IMR-90 (cell line): ENCODE measurements around the gene WDFY2. TPM values are rescaled to one million over a fixed set of nuclear protein-coding genes. Genes with fewer than 3 reads are reported as not detected.

Source experiments
- ATAC-seq: fragments of 200-7000 bp; cut with Tn5 transposase; 2 replicates; pipeline ENCODE4 v1.9.1; 2020; ENCODE audit warnings: low read depth, mild to moderate bottlenecking, moderate library complexity
- BruUV-seq: library from RNA; stranded (reverse); fragments of 400-500 nt; replicated peaks from 2 replicates; lab custom pipeline; 2021; lab: Mats Ljungman, UMichigan
- CTCF ChIA-PET: fragments of 300-600 bp; formaldehyde crosslinking; extraction: SDS; loops from one replicate; lab custom pipeline; 2021; ENCODE audit warnings: antibody characterized with exemption; lab: Yijun Ruan, JAX
- POLR2A ChIA-PET: fragments of 300-600 bp; sonication (Branson Sonifier 250); formaldehyde crosslinking; loops from one replicate; lab custom pipeline; 2022; ENCODE audit warnings: antibody characterized with exemption; ENCODE audit not compliant: unreplicated experiment; lab: Charles Lee
- DNase-seq: peaks from one replicate; pipeline ENCODE4 v3.0.0; 2013
- H2AFZ ChIP-seq: replicated peaks from 2 replicates; pipeline ENCODE3; 2013; ENCODE audit warnings: low read length, mild to moderate bottlenecking; ENCODE audit not compliant: poor library complexity
- H2AK5ac ChIP-seq: 2 replicates; pipeline ENCODE4 v1.6.1; 2013; ENCODE audit warnings: low read depth, low read length, inconsistent platforms
- H2AK9ac ChIP-seq: replicated peaks from 2 replicates; pipeline ENCODE3; 2013; ENCODE audit warnings: mild to moderate bottlenecking, low read depth, low read length, moderate library complexity; ENCODE audit not compliant: poor library complexity
- H2BK120ac ChIP-seq: 2 replicates; pipeline ENCODE4 v1.6.1; 2013; ENCODE audit warnings: low read depth, low read length, inconsistent platforms
- H2BK15ac ChIP-seq: 3 replicates; pipeline ENCODE4 v1.6.1; 2013; ENCODE audit warnings: low read depth, low read length, inconsistent platforms
- H2BK20ac ChIP-seq: 2 replicates; pipeline ENCODE4 v1.6.1; 2013; ENCODE audit warnings: low read depth, mild to moderate bottlenecking, inconsistent platforms, low read length, moderate library complexity
- H2BK5ac ChIP-seq: 2 replicates; pipeline ENCODE4 v1.6.1; 2013; ENCODE audit warnings: mild to moderate bottlenecking, low read depth, low read length, inconsistent platforms; ENCODE audit not compliant: poor library complexity, severe bottlenecking
- H3K14ac ChIP-seq: replicated peaks from 2 replicates; pipeline ENCODE4 v1.6.1; 2013; ENCODE audit warnings: low read depth, low read length, inconsistent platforms
- H3K18ac ChIP-seq: 2 replicates; pipeline ENCODE4 v1.6.1; 2013; ENCODE audit warnings: low read depth, low read length, control low read depth
- H3K23ac ChIP-seq: 2 replicates; pipeline ENCODE4 v1.6.1; 2013; ENCODE audit warnings: low read depth, low read length, inconsistent platforms
- H3K27ac ChIP-seq: 2 replicates; pipeline ENCODE4 v1.5.1; 2013; ENCODE audit warnings: mild to moderate bottlenecking, control low read depth, low read length; ENCODE audit not compliant: insufficient read depth
- H3K27me3 ChIP-seq: 2 replicates; pipeline ENCODE4 v1.6.1; 2013; ENCODE audit warnings: low read length; ENCODE audit not compliant: control insufficient read depth, insufficient read depth
- H3K36me3 ChIP-seq: 2 replicates; pipeline ENCODE4 v1.6.1; 2013; ENCODE audit warnings: low read length, mixed read lengths; ENCODE audit not compliant: control insufficient read depth, insufficient read depth
- H3K4ac ChIP-seq: 2 replicates; pipeline ENCODE4 v1.6.1; 2013; ENCODE audit warnings: low read depth, low read length, inconsistent platforms
- H3K4me1 ChIP-seq: 2 replicates; pipeline ENCODE4 v1.6.1; 2013; ENCODE audit warnings: low read length, mixed read lengths; ENCODE audit not compliant: control insufficient read depth, insufficient read depth
- H3K4me2 ChIP-seq: 2 replicates; pipeline ENCODE4 v1.6.1; 2013; ENCODE audit warnings: low read depth, mild to moderate bottlenecking, control low read depth, low read length, moderate library complexity
- H3K4me3 ChIP-seq: 2 replicates; pipeline ENCODE4 v1.5.1; 2013; ENCODE audit warnings: low read depth, mild to moderate bottlenecking, control low read depth, low read length, moderate library complexity; ENCODE audit not compliant: insufficient read depth
- H3K56ac ChIP-seq: 2 replicates; pipeline ENCODE4 v1.6.1; 2013; ENCODE audit warnings: low read length, inconsistent platforms; ENCODE audit not compliant: insufficient read depth; ENCODE audit errors: extremely low read depth
- H3K79me1 ChIP-seq, 2 experiments: 2 replicates each; pipeline ENCODE4 v1.6.1; 2013; ENCODE audit warnings: low read length in 2 of 2, inconsistent platforms in 1 of 2, low read depth in 1 of 2
- H3K9ac ChIP-seq: 2 replicates; pipeline ENCODE4 v1.6.1; 2013; ENCODE audit warnings: low read depth, low read length, control low read depth
- H3K9me1 ChIP-seq: 2 replicates; pipeline ENCODE4 v1.6.1; 2013; ENCODE audit warnings: low read length, inconsistent platforms; ENCODE audit not compliant: insufficient read depth
- H3K9me3 ChIP-seq: 2 replicates; pipeline ENCODE4 v1.6.1; 2013; ENCODE audit warnings: low read length; ENCODE audit not compliant: control insufficient read depth, insufficient read depth
- H4K20me1 ChIP-seq: 2 replicates; pipeline ENCODE4 v1.6.1; 2013; ENCODE audit warnings: low read length, inconsistent platforms; ENCODE audit not compliant: insufficient read depth
- H4K5ac ChIP-seq: 2 replicates; pipeline ENCODE4 v1.6.1; 2013; ENCODE audit warnings: mild to moderate bottlenecking, low read depth, low read length, control low read depth
- H4K8ac ChIP-seq, 2 experiments: 2 replicates each; pipeline ENCODE4 v1.6.1; 2013; ENCODE audit warnings: low read depth in 2 of 2, low read length in 2 of 2, control low read depth in 1 of 2, inconsistent platforms in 1 of 2
- H4K91ac ChIP-seq: 2 replicates; pipeline ENCODE4 v1.6.1; 2013; ENCODE audit warnings: low read depth, low read length, inconsistent platforms; ENCODE audit not compliant: insufficient read depth
- BHLHE40 ChIP-seq: fragments of 150-350 bp; IDR thresholded peaks from 2 replicates; pipeline ENCODE4 v1.6.1; 2016; ENCODE audit warnings: mild to moderate bottlenecking, low read depth, low read length
- CHD1 ChIP-seq: IDR thresholded peaks from 2 replicates; pipeline ENCODE4 v1.6.1; 2012; ENCODE audit warnings: low read depth, low read length, improper control_type of control experiment
- CTCF ChIP-seq: conservative IDR thresholded peaks from 2 replicates; pipeline ENCODE4 v1.5.1; 2012; ENCODE audit warnings: mild to moderate bottlenecking, low read depth, low read length, improper control_type of control experiment
- ELK1 ChIP-seq: fragments of 150-350 bp; IDR thresholded peaks from 2 replicates; pipeline ENCODE4 v1.6.1; 2016; ENCODE audit warnings: low read depth, mild to moderate bottlenecking, low read length, moderate library complexity, borderline replicate concordance
- FOS ChIP-seq: fragments of 150-350 bp; IDR thresholded peaks from 2 replicates; pipeline ENCODE4 v1.6.1; 2016; ENCODE audit warnings: low read depth, low read length
- MAFK ChIP-seq: IDR thresholded peaks from 2 replicates; pipeline ENCODE4 v1.6.1; 2012; ENCODE audit warnings: low read depth, low read length, improper control_type of control experiment
- MXI1 ChIP-seq: IDR thresholded peaks from 2 replicates; pipeline ENCODE4 v1.6.1; 2012; ENCODE audit warnings: low read depth, mild to moderate bottlenecking, low read length, moderate library complexity, borderline replicate concordance
- RCOR1 ChIP-seq: IDR thresholded peaks from 2 replicates; pipeline ENCODE4 v1.6.1; 2012; ENCODE audit warnings: mild to moderate bottlenecking, low read length, improper control_type of control experiment; ENCODE audit not compliant: insufficient replicate concordance
- RFX5 ChIP-seq: IDR thresholded peaks from 2 replicates; pipeline ENCODE4 v1.8.0; 2012; ENCODE audit warnings: low read depth, mild to moderate bottlenecking, low read length, moderate library complexity
- SMC3 ChIP-seq: fragments of 150-350 bp; IDR thresholded peaks from 2 replicates; pipeline ENCODE4 v1.6.1; 2016; ENCODE audit warnings: low read depth, mild to moderate bottlenecking, antibody characterized with exemption, low read length, moderate library complexity
- USF2 ChIP-seq: fragments of 150-350 bp; IDR thresholded peaks from 2 replicates; pipeline ENCODE4 v1.6.1; 2017; ENCODE audit warnings: mild to moderate bottlenecking, antibody characterized with exemption, low read length, low read depth
- WGBS, 2 experiments: methylation state at CpG; one replicate each; pipeline versions ENCODE4 v1.1.5 to v1.1.7; 2013; ENCODE audit warnings: missing lambda C conversion rate in 2 of 2; ENCODE audit not compliant: insufficient read length in 1 of 2; ENCODE audit errors: extremely low coverage in 2 of 2; 5-methylcytosine and 5-hydroxymethylcytosine counted together
- dilution Hi-C: fragments of 300-500 bp; cut with HindIII; formaldehyde crosslinking; loops from one replicate; pipeline ENCODE4 v1.14.3; 2018; ENCODE audit warnings: low sequenced_read_pairs; ENCODE audit not compliant: unreplicated experiment
- in situ Hi-C: fragments of 300-500 bp; cut with MboI; formaldehyde crosslinking; loops from 3 replicates; pipeline ENCODE4 v1.14.3; 2019; ENCODE audit warnings: low sequenced_read_pairs, inconsistent platforms, mixed read lengths
- intact Hi-C: fragments of 100-400 bp; cut with micrococcal nuclease; formaldehyde crosslinking; loops from 2 replicates; pipeline ENCODE4 v1.10.0; 2022
- polyA plus RNA-seq, 3 experiments: library from polyadenylated mRNA; depleted of rRNA; stranded (reverse); fragments of >200 nt; gene quantifications; 2 replicates each; pipeline ENCODE4 v1.2.3, GENCODE V29; 2012; ENCODE audit warnings: low replicate concordance in 1 of 3
- total RNA-seq: library from RNA; depleted of rRNA; stranded (reverse); fragments of >200 nt; gene quantifications from 2 replicates; pipeline ENCODE4 v1.2.3, GENCODE V29; 2012

WDFY2 gene
- total and polyA plus RNA-seq, 2 of the 4 experiments (the other 2 are of a cell fraction) = 4.3 to 5.4 TPM

DNA sequence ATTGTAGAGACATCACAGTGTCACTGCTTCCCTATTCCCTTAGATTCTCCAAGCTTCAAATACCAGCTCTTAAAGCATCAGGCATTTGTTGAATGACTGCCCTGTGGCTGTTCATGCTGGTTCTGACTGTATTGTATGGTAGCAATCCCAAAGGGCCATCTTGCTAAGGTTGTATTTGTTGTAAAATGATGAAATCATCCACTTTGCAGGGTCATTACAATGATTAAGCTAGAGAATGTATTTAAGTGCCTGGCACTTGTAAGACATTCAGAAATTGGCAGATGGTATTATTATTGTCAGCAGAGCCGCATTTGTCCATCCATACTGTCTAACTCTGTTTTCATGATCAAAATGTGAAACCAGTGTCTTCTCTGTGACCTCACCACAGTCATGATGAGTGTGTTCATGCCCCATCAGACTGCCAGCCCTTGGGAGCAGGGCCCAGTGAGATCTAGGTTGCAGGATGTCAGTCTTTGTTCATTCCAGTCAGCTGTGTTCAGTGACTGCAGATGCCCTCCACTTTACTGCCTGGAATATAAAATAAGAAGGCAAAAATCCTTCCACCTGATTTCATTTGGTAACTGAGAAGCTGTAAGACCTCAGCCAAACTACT is 133.6 kb downstream of the WDFY2 start:
- TF ChIP-seq BHLHE40 (no peak), CHD1 (no peak), CTCF (no peak), RFX5 (no peak), RCOR1 (no peak), MXI1 (no peak), USF2 (no peak), MAFK (no peak), SMC3 (no peak), FOS (no peak), ELK1 (no peak)
- Histone ChIP-seq H3K4me3 (no peak overlapping the region), H2AK9ac (no peak overlapping the region), H4K5ac (no peak overlapping the region), H2AK5ac (peak overlapping the region; percentile 56; the same call in 1 of the 2 replicates), H3K4me1 (peaks cover 4% of the 10 kb centered on the region), H3K23ac (peak overlapping the region; percentile 36; the same call in 1 of the 2 replicates), H3K56ac (no peak overlapping the region), H3K4ac (peak overlapping the region; percentile 41; the same call in 1 of the 2 replicates), H3K27ac (no peak overlapping the region), H3K18ac (no peak overlapping the region), H3K9ac (no peak overlapping the region), H4K8ac (0 out of 4 replicates have a peak overlapping the region, but pooled peaks of 1 of the 2 experiments have one; percentile 47), H2AFZ (no peak overlapping the region), H4K91ac (no peak overlapping the region), H3K4me2 (no peak overlapping the region), H3K27me3 (no peaks in the 10 kb centered on the region), H2BK15ac (0 out of 3 replicates have a peak overlapping the region, but pooled peaks have one; percentile 19), H4K20me1 (peaks cover 3% of the 10 kb centered on the region; the same call in 1 of the 2 replicates), H2BK5ac (no peak overlapping the region), H3K14ac (peak overlapping the region; percentile 72), H2BK20ac (no peak overlapping the region), H3K9me3 (peaks cover 2% of the 10 kb centered on the region; the same call in 1 of the 2 replicates), H2BK120ac (no peak overlapping the region), H3K79me1 (peaks cover 29 to 45% of the 10 kb centered on the region in 2 experiments), H3K36me3 (0 out of 2 replicates have a peak, but pooled peaks cover 1% of the 10 kb centered on the region), H3K9me1 (peaks cover 16% of the 10 kb centered on the region)
- in situ Hi-C loops = no loop called here
- dilution Hi-C loops = no loop called here
- ChIA-PET CTCF (no interaction called here), POLR2A (no interaction called here)
- BruUV-seq = no TSS peak
- no CpG with 5 or more reads among the region's 1 CpG for WGBS, 2 experiments
- ATAC-seq = 0 out of 2 replicates have a peak, but pooled peaks have one; percentile 12
- DNase-seq = peak; percentile 22
- intact Hi-C loops = no loop called here
